ENCODE results near the gene TNFAIP8.
"Not testable (repeated sequence)": the region's sequence is repeated elsewhere in the genome, so short reads cannot be mapped to it uniquely, and the experiment has no call there.

The TNFAIP8 gene

GRCh38 chr5:119396030-119396664 lies 40.3 kb downstream of the TNFAIP8 start:
- no peak for DNase-seq (ENCODE audit: low read depth)

DNA sequence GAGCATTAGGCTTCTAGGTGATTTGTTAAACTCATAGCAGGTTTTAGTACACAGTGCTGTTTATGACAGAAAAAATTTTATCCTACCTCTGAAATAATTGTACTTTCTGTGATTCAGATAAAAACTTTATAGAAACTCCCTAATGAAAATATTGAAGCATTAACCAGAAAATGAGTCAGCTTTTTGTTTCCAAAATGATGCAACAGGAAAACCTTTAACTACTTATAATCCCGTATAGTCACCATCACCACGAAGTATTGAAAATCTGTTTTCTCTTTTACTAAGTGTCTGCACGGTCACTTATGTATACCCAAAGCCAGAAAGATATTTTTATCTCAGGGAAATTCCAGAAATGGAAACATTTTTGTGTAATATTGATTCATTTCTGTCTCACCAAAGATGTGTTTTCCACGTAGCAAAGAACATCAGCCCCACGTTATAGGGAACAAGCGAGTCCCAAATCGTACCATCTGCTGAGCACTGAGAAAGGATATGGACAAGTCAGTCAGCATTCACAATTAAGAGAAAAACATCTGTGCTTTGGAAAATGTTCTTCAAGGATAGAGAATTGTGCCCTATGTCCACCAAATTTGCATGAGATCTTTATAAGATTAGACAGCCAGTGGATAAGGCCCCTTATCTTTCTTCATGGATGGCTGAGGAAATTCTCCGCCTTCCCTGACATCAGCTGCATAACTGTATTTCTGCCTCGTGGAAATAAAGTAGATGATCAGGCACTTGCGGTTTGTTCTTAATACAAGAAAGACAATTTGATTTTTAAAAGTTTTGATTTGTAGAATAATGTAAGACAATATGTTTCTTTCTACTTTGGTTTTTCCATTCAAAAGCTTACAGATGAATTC lies 41.9 kb downstream of the TNFAIP8 start:
- DNase-seq (ENCODE audit: low read depth) = no peak

DNA sequence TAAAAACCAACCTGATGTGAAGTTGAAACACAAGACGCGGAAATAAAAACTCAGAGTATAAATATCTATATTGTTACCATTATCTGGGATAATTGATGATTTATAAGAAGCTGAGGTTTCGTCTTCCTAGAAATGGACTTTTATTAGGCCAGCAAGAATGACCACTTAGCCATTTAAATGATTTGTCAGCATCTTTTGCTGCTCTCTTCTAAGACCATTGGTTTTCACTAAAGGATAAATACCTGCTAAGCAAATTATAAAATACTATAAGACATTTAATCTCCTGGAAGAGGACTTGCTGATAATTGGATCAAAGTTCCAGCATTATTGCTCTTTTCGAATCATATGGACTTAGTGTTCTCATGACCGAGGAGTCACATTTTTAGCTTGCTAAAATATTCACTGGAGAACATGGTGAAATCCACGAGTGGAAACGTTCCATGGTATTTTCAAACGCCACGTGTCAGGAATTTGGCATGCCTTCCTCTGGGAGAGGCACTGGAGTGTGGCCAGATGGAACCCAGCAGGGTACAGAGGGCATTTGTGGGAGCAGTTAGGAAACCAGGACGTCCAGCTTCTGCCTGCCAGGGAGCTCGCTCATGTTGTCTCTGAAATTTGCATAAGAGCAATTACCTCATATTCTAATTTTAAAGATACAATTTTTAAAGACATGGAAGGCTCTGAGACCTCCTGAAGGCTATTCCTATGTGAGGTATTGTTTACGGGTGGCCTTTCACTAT lies 43.1 kb downstream of the TNFAIP8 start:
- no peak for DNase-seq (ENCODE audit: low read depth)

- no peak for DNase-seq (ENCODE audit: low read depth)
These were observed 44.4 kb downstream of the TNFAIP8 start for GRCh38 chr5:119400245-119400644.

DNA sequence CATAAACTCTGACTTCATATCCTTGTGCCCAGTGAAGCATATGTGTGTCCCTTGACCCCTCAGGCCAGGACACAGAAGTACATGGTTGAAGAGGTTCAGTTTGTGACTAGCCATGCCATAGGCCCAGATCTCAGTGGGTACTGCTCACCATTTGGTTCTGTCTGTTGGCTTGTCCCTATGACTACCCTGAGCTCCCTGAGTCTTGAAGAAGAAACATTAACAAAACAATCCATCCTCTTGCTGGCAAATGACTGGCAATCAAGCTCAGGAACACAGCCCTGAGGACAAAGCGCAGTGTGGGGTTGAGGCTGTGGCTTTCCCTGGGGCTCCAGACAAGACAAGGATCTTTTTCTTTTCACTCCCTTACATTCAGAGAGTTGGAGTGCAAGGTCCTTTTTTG lies 46.3 kb downstream of the TNFAIP8 start:
- DNase-seq (ENCODE audit: low read depth) = no peak

GRCh38 chr5:119402555-119402954 lies 46.7 kb downstream of the TNFAIP8 start:
- DNase-seq (ENCODE audit: low read depth) = no peak

DNA sequence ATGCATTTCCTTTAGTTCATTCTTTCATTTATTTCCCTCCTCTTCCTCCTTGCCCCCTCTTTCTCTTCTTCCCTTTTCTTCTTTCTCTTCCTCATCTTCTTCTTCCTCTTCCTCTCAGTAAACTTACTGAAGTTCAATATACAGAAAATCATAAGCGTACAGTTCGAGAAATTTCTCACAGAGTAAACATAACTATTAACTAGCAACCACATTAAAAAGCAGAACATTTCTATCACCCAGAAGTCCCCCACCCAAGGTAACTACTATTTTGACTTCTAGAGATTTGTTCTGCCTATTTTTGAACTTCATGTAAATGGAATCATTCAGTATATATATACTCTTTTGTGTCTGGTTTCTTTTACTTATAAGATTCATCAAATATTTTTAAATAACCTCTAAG lies 48.2 kb downstream of the TNFAIP8 start:
- DNase-seq (ENCODE audit: low read depth) = no peak

- DNase-seq (ENCODE audit: low read depth) = no peak
These were observed 49.6 kb downstream of the TNFAIP8 start for GRCh38 chr5:119405419-119405818.

- no peak for DNase-seq (ENCODE audit: low read depth)
These were observed 50.8 kb downstream of the TNFAIP8 start for GRCh38 chr5:119406551-119407110.

DNA sequence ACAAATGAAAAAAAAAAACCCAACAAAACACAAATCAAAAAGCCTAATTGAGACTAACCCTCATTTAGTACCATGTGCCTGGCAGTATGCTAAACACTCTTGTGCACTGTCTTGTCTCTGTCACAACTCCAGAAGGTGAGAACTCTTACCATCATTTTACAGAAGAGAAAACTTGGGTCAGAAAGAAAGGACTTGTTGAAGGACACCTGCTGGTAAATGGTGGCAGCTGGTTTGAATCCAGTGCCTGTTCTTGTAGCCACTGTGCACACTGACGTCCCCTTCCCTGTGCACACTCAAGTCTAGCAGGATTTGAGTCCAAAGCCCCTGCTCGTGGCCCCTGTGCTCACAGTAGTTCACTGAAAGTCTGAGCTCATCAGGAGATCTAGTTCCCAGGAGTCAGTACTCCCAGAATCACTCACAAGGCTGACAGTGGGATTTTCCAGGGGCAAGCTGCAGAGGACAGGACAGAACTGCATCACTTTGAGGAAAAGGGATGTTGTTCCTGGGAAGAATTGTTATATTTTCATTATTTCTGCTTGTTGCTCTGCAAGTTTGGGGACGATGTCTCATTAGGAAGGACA lies 53.5 kb downstream of the TNFAIP8 start:
- DNase-seq (ENCODE audit: low read depth) = no peak

DNA sequence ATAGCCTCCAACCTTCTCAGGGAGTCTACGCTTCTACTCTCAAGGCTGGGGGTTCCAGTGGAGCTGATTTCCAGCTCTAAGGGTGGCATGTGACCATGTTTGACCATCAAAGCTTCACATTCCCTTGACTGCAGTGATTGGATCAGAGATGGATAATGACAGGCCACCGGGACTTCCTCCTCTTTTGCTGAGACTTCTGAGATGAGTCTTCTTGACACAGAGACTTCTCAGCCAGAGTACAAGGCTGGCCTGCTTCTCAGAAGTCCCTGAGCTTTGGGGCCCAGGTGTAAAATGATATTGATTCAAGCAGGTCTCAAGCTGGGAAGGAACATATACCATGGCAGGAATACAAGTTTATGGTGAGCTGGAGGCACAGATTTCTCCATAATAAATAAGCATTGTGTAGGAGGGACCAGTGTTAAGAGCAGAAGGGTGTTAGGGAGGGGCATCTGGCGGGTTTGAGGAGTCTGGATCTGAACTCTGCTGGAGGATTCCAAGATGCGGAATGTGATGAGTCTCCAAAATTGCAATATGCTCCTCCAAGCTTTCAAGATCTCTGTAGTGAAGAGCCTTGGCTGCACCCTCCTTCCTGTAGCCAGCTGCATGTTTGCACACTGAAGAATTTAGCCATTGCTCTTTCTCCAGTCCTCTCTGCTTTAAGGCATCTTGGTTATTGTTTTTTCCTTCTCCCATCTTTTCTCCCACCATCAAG lies 54.8 kb downstream of the TNFAIP8 start:
- no peak for DNase-seq (ENCODE audit: low read depth)

GRCh38 chr5:119411361-119412278 lies 55.8 kb downstream of the TNFAIP8 start:
- DNase-seq (ENCODE audit: low read depth) = peak; percentile 41

GRCh38 chr5:119412279-119413227 lies 56.7 kb downstream of the TNFAIP8 start:
- DNase-seq (ENCODE audit: low read depth) = no peak

- not testable (repeated sequence) for DNase-seq (ENCODE audit: low read depth)
These were observed 58.4 kb downstream of the TNFAIP8 start for GRCh38 chr5:119414124-119414734.

- no peak for DNase-seq (ENCODE audit: low read depth)
These were observed 62.2 kb downstream of the TNFAIP8 start for GRCh38 chr5:119417891-119418605.

DNA sequence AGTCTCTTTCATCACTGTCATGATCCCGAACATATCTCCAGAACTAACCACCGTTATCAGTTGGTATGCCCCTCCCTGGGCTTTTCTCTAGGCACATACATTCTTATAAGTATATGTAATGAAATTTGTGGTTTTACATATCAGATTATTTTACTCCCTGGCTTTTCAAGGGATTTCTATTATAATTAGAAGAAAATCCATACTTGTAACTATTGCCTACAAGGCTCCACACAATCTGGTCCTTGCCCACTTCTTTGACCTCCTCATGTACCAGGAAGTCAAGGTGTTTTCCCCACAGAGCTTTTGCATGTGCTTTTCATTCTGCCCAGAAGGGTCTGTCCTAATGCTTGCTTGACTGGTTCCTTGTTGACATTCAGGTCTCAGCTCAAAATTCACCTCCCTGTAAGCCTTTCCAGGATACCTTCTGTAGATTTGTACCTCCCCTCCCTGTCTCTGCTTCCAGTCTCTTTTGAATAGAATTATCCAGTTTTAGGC lies 62.8 kb downstream of the TNFAIP8 start:
- no peak for DNase-seq (ENCODE audit: low read depth)

DNA sequence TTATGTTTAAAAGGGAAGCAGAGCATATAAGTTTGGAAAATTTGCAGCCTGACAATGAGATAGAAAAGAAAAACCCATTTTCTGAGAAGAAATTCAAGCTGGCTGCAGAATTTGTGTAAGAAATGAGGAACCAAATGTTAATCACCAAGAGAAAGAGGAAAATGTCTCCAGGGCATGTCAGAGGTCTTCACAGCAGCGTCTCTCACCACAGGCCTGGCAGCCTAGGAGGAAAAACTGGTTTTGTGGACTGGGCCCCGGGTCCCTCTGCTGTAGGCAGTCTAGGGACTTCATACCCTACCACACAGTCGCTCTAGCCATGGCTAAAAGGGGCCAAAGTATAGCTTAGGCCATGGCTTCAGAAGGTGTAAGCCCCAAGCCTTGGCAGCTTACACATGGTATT lies 64.3 kb downstream of the TNFAIP8 start:
- DNase-seq (ENCODE audit: low read depth) = no peak

DNA sequence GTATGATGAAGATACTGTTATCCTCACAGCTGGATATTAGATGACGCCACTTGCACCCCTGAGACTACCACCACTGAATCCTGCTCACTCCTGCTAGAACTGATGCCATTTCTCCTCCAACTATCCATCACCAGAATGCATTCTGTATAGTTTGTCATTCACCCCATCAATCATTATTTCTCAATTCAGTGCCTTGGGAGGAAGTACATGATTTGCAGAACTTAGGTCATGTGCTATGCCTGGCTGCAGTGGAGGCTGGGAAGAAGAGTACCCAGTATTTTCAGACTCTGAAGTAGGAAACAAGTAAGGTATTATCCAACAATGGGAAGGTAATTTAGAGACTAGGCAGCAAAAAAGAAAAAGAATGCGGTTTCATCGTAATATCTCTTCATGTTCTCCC lies 70.2 kb downstream of the TNFAIP8 start:
- no peak for DNase-seq (ENCODE audit: low read depth)

Data from activated T-cell treated with anti-CD3 and anti-CD28 coated beads for 24 hours (primary cell).